Measurements from ENCODE around the gene RPS4Y2. TPM values are rescaled to one million over a fixed set of nuclear protein-coding genes. Genes with fewer than 3 reads are reported as not detected.
A peak's percentile ranks its signal among the peaks of the same experiment; 100 is the strongest.

Gene RPS4Y2
- not detected for polyA plus RNA-seq (2013)

GRCh38 chrY:20755808-20756207 lies at the start of gene RPS4Y2:
Gene RPS4Y2, plus strand, starts transcription at chrY:20756108. Its CDS starts 56 bp downstream, at chrY:20756164.
- Histone ChIP-seq H3K36me3 (ENCODE audit: control insufficient read depth in 4 of 4, insufficient read depth in 4 of 4, low read length in 3 of 4) (no peaks in the 10 kb centered on the region), H3K4me1 (ENCODE audit: control extremely low read depth in 1 of 4, control insufficient read depth in 4 of 4, insufficient read depth in 4 of 4, low read length in 3 of 4) (no peaks in the 10 kb centered on the region), H3K27ac (ENCODE audit: insufficient read depth in 1 of 2, low read depth in 1 of 2, low read length in 2 of 2, poor library complexity in 1 of 2, severe bottlenecking in 2 of 2) (no peak within 1 kb of the TSS), H3K9me3 (ENCODE audit: control extremely low read depth in 1 of 5, control insufficient read depth in 4 of 5, insufficient read depth in 2 of 5, low read depth in 1 of 5, low read length in 4 of 5) (no peaks in the 10 kb centered on the region), H3K4me3 (ENCODE audit: control insufficient read depth in 1 of 7, extremely low read depth in 1 of 7, insufficient read depth in 4 of 7, low read depth in 2 of 7, low read length in 6 of 7) (no peak within 1 kb of the TSS), H3K27me3 (replicated peaks in 2 of 5; ENCODE audit: control insufficient read depth in 4 of 5, insufficient read depth in 5 of 5, low read length in 4 of 5) (no peaks in the 10 kb centered on the region)
- ChIA-PET CTCF (interaction anchor here (1.3 kb wide), 1 partner anchor 10 kb away, joined by 4 read pairs; no protein-coding TSS in a partner anchor), POLR2A (no interaction called here)
- DNase-seq, result no peak
- WGBS (ENCODE audit: insufficient coverage), result no CpG with 5 or more reads among the region's 20 CpGs

- no peaks in the 10 kb centered on the region for H3K36me3 ChIP-seq (ENCODE audit: control insufficient read depth in 4 of 4, insufficient read depth in 4 of 4, low read length in 3 of 4)
- H3K27ac ChIP-seq (ENCODE audit: insufficient read depth in 1 of 2, low read depth in 1 of 2, low read length in 2 of 2, poor library complexity in 1 of 2, severe bottlenecking in 2 of 2), result no peak overlapping the region
- no peaks in the 10 kb centered on the region for H3K4me1 ChIP-seq (ENCODE audit: control extremely low read depth in 1 of 4, control insufficient read depth in 4 of 4, insufficient read depth in 4 of 4, low read length in 3 of 4)
- no peaks in the 10 kb centered on the region for H3K9me3 ChIP-seq (ENCODE audit: control extremely low read depth in 1 of 5, control insufficient read depth in 4 of 5, insufficient read depth in 2 of 5, low read depth in 1 of 5, low read length in 4 of 5)
- H3K27me3 ChIP-seq (replicated peaks in 2 of 5; ENCODE audit: control insufficient read depth in 4 of 5, insufficient read depth in 5 of 5, low read length in 4 of 5), result no peaks in the 10 kb centered on the region
- WGBS (ENCODE audit: insufficient coverage), result no CpG with 5 or more reads among the region's 4 CpGs
- no peak for DNase-seq
- H3K4me3 ChIP-seq (ENCODE audit: control insufficient read depth in 1 of 7, extremely low read depth in 1 of 7, insufficient read depth in 4 of 7, low read depth in 2 of 7, low read length in 6 of 7), result no peak overlapping the region
- POLR2A ChIA-PET, result no interaction called here
- CTCF ChIA-PET, result no interaction called here
These were observed 41.5 kb upstream of the RPS4Y2 start for GRCh38 chrY:20714391-20714790.

GRCh38 chrY:20726184-20726907 lies 29.6 kb upstream of the RPS4Y2 start:
- ChIA-PET POLR2A (no interaction called here), CTCF (no interaction called here)
- H3K36me3 ChIP-seq (ENCODE audit: control insufficient read depth in 4 of 4, insufficient read depth in 4 of 4, low read length in 3 of 4), result no peaks in the 10 kb centered on the region
- no CpG with 5 or more reads among the region's 11 CpGs for WGBS (ENCODE audit: insufficient coverage)
- no peaks in the 10 kb centered on the region for H3K9me3 ChIP-seq (ENCODE audit: control extremely low read depth in 1 of 5, control insufficient read depth in 4 of 5, insufficient read depth in 2 of 5, low read depth in 1 of 5, low read length in 4 of 5)
- no peak overlapping the region for H3K4me3 ChIP-seq (ENCODE audit: control insufficient read depth in 1 of 7, extremely low read depth in 1 of 7, insufficient read depth in 4 of 7, low read depth in 2 of 7, low read length in 6 of 7)
- no peaks in the 10 kb centered on the region for H3K4me1 ChIP-seq (ENCODE audit: control extremely low read depth in 1 of 4, control insufficient read depth in 4 of 4, insufficient read depth in 4 of 4, low read length in 3 of 4)
- no peak overlapping the region for H3K27ac ChIP-seq (ENCODE audit: insufficient read depth in 1 of 2, low read depth in 1 of 2, low read length in 2 of 2, poor library complexity in 1 of 2, severe bottlenecking in 2 of 2)
- no peak for DNase-seq
- H3K27me3 ChIP-seq (replicated peaks in 2 of 5; ENCODE audit: control insufficient read depth in 4 of 5, insufficient read depth in 5 of 5, low read length in 4 of 5), result no peaks in the 10 kb centered on the region

GRCh38 chrY:20735200-20735599 lies 20.7 kb upstream of the RPS4Y2 start:
- ChIA-PET CTCF (no interaction called here), POLR2A (interaction anchor here (0.6 kb wide), 1 partner anchor 1293 kb away, joined by 5 read pairs; no protein-coding TSS in a partner anchor)
- H3K27ac ChIP-seq (ENCODE audit: insufficient read depth in 1 of 2, low read depth in 1 of 2, low read length in 2 of 2, poor library complexity in 1 of 2, severe bottlenecking in 2 of 2), result no peak overlapping the region
- no peak overlapping the region for H3K4me3 ChIP-seq (ENCODE audit: control insufficient read depth in 1 of 7, extremely low read depth in 1 of 7, insufficient read depth in 4 of 7, low read depth in 2 of 7, low read length in 6 of 7)
- H3K27me3 ChIP-seq (replicated peaks in 2 of 5; ENCODE audit: control insufficient read depth in 4 of 5, insufficient read depth in 5 of 5, low read length in 4 of 5), result no peaks in the 10 kb centered on the region
- DNase-seq, result no peak
- WGBS (ENCODE audit: insufficient coverage), result no CpG with 5 or more reads among the region's 1 CpG
- no peaks in the 10 kb centered on the region for H3K36me3 ChIP-seq (ENCODE audit: control insufficient read depth in 4 of 4, insufficient read depth in 4 of 4, low read length in 3 of 4)
- H3K4me1 ChIP-seq (ENCODE audit: control extremely low read depth in 1 of 4, control insufficient read depth in 4 of 4, insufficient read depth in 4 of 4, low read length in 3 of 4), result peaks cover 0 to 11% (median 0%) of the 10 kb centered on the region in 4 experiments
- H3K9me3 ChIP-seq (ENCODE audit: control extremely low read depth in 1 of 5, control insufficient read depth in 4 of 5, insufficient read depth in 2 of 5, low read depth in 1 of 5, low read length in 4 of 5), result no peaks in the 10 kb centered on the region

- Histone ChIP-seq H3K27me3 (replicated peaks in 2 of 5; ENCODE audit: control insufficient read depth in 4 of 5, insufficient read depth in 5 of 5, low read length in 4 of 5) (no peaks in the 10 kb centered on the region), H3K9me3 (ENCODE audit: control extremely low read depth in 1 of 5, control insufficient read depth in 4 of 5, insufficient read depth in 2 of 5, low read depth in 1 of 5, low read length in 4 of 5) (no peaks in the 10 kb centered on the region), H3K27ac (ENCODE audit: insufficient read depth in 1 of 2, low read depth in 1 of 2, low read length in 2 of 2, poor library complexity in 1 of 2, severe bottlenecking in 2 of 2) (no peak overlapping the region), H3K36me3 (ENCODE audit: control insufficient read depth in 4 of 4, insufficient read depth in 4 of 4, low read length in 3 of 4) (no peaks in the 10 kb centered on the region), H3K4me1 (ENCODE audit: control extremely low read depth in 1 of 4, control insufficient read depth in 4 of 4, insufficient read depth in 4 of 4, low read length in 3 of 4) (peaks cover 0 to 24% (median 0%) of the 10 kb centered on the region in 4 experiments), H3K4me3 (ENCODE audit: control insufficient read depth in 1 of 7, extremely low read depth in 1 of 7, insufficient read depth in 4 of 7, low read depth in 2 of 7, low read length in 6 of 7) (no peak overlapping the region)
- ChIA-PET POLR2A (no interaction called here), CTCF (no interaction called here)
- DNase-seq, result no peak
- WGBS (ENCODE audit: insufficient coverage), result no CpG with 5 or more reads among the region's 3 CpGs
These were observed 16.1 kb upstream of the RPS4Y2 start for GRCh38 chrY:20739806-20740205.

GRCh38 chrY:20740609-20741008 lies 15.3 kb upstream of the RPS4Y2 start:
- H3K4me3 ChIP-seq (ENCODE audit: control insufficient read depth in 1 of 7, extremely low read depth in 1 of 7, insufficient read depth in 4 of 7, low read depth in 2 of 7, low read length in 6 of 7), result no peak overlapping the region
- H3K27ac ChIP-seq (ENCODE audit: insufficient read depth in 1 of 2, low read depth in 1 of 2, low read length in 2 of 2, poor library complexity in 1 of 2, severe bottlenecking in 2 of 2), result no peak overlapping the region
- DNase-seq, result peak in 1 of 3 donors; percentile 56
- no peaks in the 10 kb centered on the region for H3K36me3 ChIP-seq (ENCODE audit: control insufficient read depth in 4 of 4, insufficient read depth in 4 of 4, low read length in 3 of 4)
- H3K9me3 ChIP-seq (ENCODE audit: control extremely low read depth in 1 of 5, control insufficient read depth in 4 of 5, insufficient read depth in 2 of 5, low read depth in 1 of 5, low read length in 4 of 5), result no peaks in the 10 kb centered on the region
- H3K4me1 ChIP-seq (ENCODE audit: control extremely low read depth in 1 of 4, control insufficient read depth in 4 of 4, insufficient read depth in 4 of 4, low read length in 3 of 4), result peaks cover 0 to 25% (median 0%) of the 10 kb centered on the region in 4 experiments
- H3K27me3 ChIP-seq (replicated peaks in 2 of 5; ENCODE audit: control insufficient read depth in 4 of 5, insufficient read depth in 5 of 5, low read length in 4 of 5), result no peaks in the 10 kb centered on the region
- ChIA-PET CTCF (no interaction called here), POLR2A (no interaction called here)
- no CpG with 5 or more reads among the region's 4 CpGs for WGBS (ENCODE audit: insufficient coverage)

- ChIA-PET CTCF (interaction anchor here (1.0 kb wide), 1 partner anchor 18 kb away, joined by 3 read pairs; no protein-coding TSS in a partner anchor), POLR2A (no interaction called here)
- peak in 1 of 3 donors; percentile 24 for DNase-seq
These were observed 10.8 kb upstream of the RPS4Y2 start for GRCh38 chrY:20745060-20745459.

More at GRCh38 chrY:20745060-20745459, 10.8 kb upstream of the RPS4Y2 start:
- no CpG with 5 or more reads among the region's 2 CpGs for WGBS (ENCODE audit: insufficient coverage)
- Histone ChIP-seq H3K27ac (ENCODE audit: insufficient read depth in 1 of 2, low read depth in 1 of 2, low read length in 2 of 2, poor library complexity in 1 of 2, severe bottlenecking in 2 of 2) (no peak overlapping the region), H3K36me3 (ENCODE audit: control insufficient read depth in 4 of 4, insufficient read depth in 4 of 4, low read length in 3 of 4) (no peaks in the 10 kb centered on the region), H3K4me3 (ENCODE audit: control insufficient read depth in 1 of 7, extremely low read depth in 1 of 7, insufficient read depth in 4 of 7, low read depth in 2 of 7, low read length in 6 of 7) (no peak overlapping the region), H3K4me1 (ENCODE audit: control extremely low read depth in 1 of 4, control insufficient read depth in 4 of 4, insufficient read depth in 4 of 4, low read length in 3 of 4) (peaks cover 0 to 41% (median 2%) of the 10 kb centered on the region in 4 experiments), H3K27me3 (replicated peaks in 2 of 5; ENCODE audit: control insufficient read depth in 4 of 5, insufficient read depth in 5 of 5, low read length in 4 of 5) (no peaks in the 10 kb centered on the region), H3K9me3 (ENCODE audit: control extremely low read depth in 1 of 5, control insufficient read depth in 4 of 5, insufficient read depth in 2 of 5, low read depth in 1 of 5, low read length in 4 of 5) (no peaks in the 10 kb centered on the region)
